Ishikawa (cell line): ENCODE measurements around the gene SCGB1A1.

Experiments used
- CEBPB ChIP-seq: IDR thresholded peaks from 2 replicates; pipeline ENCODE4 v1.6.1; 2012
- CREB1 ChIP-seq: IDR thresholded peaks from 2 replicates; pipeline ENCODE4 v1.6.1; 2012; ENCODE audit warnings: low read depth
- EGR1 ChIP-seq: IDR thresholded peaks from 2 replicates; pipeline ENCODE4 v1.6.1; 2012
- EP300 ChIP-seq: IDR thresholded peaks from 2 replicates; pipeline ENCODE4 v1.6.1; 2012; ENCODE audit warnings: borderline replicate concordance
- FOXM1 ChIP-seq: IDR thresholded peaks from 2 replicates; pipeline ENCODE4 v1.6.1; 2012; ENCODE audit warnings: low read depth, borderline replicate concordance
- NFIC ChIP-seq: IDR thresholded peaks from 2 replicates; pipeline ENCODE4 v1.6.1; 2012
- RAD21 ChIP-seq: IDR thresholded peaks from 2 replicates; pipeline ENCODE4 v1.6.1; 2012; ENCODE audit warnings: low read depth
- TAF1 ChIP-seq: IDR thresholded peaks from 2 replicates; pipeline ENCODE4 v1.6.1; 2012; ENCODE audit warnings: low read depth, mild to moderate bottlenecking
- TCF12 ChIP-seq: IDR thresholded peaks from 2 replicates; pipeline ENCODE4 v1.6.1; 2012; ENCODE audit warnings: low read depth
- TEAD4 ChIP-seq: IDR thresholded peaks from 2 replicates; pipeline ENCODE4 v1.6.1; 2012
- YY1 ChIP-seq: IDR thresholded peaks from 2 replicates; pipeline ENCODE4 v1.6.1; 2012; ENCODE audit warnings: low read depth
- ZBTB7A ChIP-seq: IDR thresholded peaks from 2 replicates; pipeline ENCODE4 v1.6.1; 2012; ENCODE audit warnings: low read depth
- TF ChIP-seq, protein P1 (sequence below): IDR thresholded peaks from 2 replicates; pipeline ENCODE4 v1.6.1; 2012
- TF ChIP-seq, protein P2 (sequence below): IDR thresholded peaks from 2 replicates; pipeline ENCODE4 v1.6.1; 2012
- TF ChIP-seq, protein P3 (sequence below): IDR thresholded peaks from 2 replicates; pipeline ENCODE4 v1.6.1; 2012; ENCODE audit warnings: low read depth, mild to moderate bottlenecking

The SCGB1A1 gene

DNA sequence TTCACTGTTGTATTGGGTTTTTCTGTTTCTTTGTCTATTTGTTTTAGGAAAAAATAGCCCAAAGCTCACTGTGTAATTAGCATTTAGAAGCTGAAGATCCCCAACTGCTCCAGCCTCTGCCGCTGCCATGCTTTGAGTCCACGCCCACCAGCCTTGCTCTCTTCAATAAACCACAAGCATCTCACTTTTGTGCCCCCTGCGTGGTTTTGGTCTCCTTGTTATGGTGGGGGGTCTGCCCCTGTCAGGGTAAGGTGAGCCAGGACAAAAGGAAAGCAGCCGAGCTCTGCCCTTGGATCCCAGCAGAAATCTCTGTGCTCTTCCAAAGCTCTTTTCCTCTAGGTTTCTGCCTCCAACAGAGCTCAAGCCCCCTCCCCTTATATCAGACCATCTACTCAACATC lies 4.2 kb downstream of the SCGB1A1 start:
- TF ChIP-seq FOXM1 (no peak), TCF12 (no peak), TAF1 (no peak), TEAD4 (no peak), EP300 (no peak), CREB1 (no peak), RAD21 (no peak), YY1 (no peak), NFIC (no peak)
- TF ChIP-seq, protein P1, sequence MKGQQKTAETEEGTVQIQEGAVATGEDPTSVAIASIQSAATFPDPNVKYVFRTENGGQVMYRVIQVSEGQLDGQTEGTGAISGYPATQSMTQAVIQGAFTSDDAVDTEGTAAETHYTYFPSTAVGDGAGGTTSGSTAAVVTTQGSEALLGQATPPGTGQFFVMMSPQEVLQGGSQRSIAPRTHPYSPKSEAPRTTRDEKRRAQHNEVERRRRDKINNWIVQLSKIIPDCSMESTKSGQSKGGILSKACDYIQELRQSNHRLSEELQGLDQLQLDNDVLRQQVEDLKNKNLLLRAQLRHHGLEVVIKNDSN: no peak

DNA sequence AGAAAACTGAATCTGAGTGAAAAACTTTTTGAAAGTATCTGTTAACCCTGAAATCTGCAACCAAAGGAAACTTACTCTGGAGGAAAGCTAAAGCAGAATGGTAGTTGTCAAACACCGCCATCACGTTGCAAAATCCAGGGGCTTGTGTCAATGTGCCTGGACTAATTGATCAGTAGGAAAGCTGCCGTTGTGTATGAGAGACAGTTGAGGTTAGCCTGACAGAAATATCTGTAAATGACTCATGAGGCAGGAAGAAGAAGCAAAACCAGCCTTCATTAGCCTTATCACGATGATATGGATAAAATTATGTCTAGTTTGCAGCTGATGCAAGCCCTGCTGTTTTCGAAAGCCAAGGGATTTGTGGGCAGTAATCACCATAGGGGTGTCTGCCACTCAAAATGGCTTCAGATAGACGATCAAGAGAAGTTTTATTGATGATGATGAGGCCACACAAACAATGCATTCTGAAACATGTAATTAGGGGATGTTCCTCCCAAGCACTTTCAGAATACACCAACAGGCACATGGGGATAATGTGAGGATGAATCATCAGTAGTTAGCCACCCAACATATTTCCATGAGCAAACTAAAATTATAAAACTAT lies 8.9 kb downstream of the SCGB1A1 start:
- TF ChIP-seq YY1 (no peak), EGR1 (no peak), TEAD4 (no peak), RAD21 (no peak), TCF12 (no peak), ZBTB7A (no peak), TAF1 (no peak), CEBPB (no peak), CREB1 (no peak), NFIC (no peak), EP300 (no peak), FOXM1 (no peak)
- TF ChIP-seq, protein P2, sequence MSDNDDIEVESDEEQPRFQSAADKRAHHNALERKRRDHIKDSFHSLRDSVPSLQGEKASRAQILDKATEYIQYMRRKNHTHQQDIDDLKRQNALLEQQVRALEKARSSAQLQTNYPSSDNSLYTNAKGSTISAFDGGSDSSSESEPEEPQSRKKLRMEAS: no peak
- TF ChIP-seq, protein P1: no peak
- TF ChIP-seq, protein P3, sequence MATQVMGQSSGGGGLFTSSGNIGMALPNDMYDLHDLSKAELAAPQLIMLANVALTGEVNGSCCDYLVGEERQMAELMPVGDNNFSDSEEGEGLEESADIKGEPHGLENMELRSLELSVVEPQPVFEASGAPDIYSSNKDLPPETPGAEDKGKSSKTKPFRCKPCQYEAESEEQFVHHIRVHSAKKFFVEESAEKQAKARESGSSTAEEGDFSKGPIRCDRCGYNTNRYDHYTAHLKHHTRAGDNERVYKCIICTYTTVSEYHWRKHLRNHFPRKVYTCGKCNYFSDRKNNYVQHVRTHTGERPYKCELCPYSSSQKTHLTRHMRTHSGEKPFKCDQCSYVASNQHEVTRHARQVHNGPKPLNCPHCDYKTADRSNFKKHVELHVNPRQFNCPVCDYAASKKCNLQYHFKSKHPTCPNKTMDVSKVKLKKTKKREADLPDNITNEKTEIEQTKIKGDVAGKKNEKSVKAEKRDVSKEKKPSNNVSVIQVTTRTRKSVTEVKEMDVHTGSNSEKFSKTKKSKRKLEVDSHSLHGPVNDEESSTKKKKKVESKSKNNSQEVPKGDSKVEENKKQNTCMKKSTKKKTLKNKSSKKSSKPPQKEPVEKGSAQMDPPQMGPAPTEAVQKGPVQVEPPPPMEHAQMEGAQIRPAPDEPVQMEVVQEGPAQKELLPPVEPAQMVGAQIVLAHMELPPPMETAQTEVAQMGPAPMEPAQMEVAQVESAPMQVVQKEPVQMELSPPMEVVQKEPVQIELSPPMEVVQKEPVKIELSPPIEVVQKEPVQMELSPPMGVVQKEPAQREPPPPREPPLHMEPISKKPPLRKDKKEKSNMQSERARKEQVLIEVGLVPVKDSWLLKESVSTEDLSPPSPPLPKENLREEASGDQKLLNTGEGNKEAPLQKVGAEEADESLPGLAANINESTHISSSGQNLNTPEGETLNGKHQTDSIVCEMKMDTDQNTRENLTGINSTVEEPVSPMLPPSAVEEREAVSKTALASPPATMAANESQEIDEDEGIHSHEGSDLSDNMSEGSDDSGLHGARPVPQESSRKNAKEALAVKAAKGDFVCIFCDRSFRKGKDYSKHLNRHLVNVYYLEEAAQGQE: no peak

DNA sequence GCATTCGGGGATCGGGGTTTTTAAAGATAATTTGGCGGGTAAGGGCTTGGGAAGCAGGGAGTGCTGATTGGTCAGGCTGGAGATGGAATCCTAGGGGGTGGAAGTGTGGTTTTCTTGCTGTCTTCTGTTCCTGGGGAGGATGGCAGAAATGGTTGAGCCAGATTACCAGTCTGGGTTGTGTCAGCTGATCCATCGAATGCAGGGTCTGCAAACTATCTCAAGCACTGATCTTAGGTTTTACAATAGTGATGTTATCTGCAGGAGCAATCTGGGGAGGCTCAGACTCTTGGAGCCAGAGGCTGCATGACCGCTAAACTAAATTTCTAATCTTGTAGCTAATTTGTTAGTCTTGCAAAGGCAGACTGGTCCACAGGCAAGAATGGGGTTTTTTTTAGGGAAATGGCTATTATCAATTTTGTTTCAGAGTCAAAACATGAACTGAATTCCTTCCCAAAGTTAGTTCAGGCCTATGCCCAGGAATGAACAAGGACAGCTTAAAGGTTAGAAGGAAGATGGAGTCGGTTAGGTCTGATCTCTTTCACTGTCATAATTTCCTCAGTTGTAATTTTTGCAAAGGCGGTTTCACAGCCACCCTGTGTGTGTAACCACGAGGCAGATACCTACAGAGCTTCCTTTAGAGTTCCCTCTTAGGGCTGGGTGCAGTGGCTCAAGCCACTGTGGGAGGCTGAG lies 10.2 kb downstream of the SCGB1A1 start:
- no peak for TF ChIP-seq YY1
- no peak for TF ChIP-seq CREB1
- TF ChIP-seq FOXM1: no peak
- no peak for TF ChIP-seq NFIC
- TF ChIP-seq RAD21: no peak
- TF ChIP-seq CEBPB: no peak
- no peak for TF ChIP-seq EP300
- no peak for TF ChIP-seq TEAD4
- no peak for TF ChIP-seq ZBTB7A
- TF ChIP-seq, protein P3: no peak
- TF ChIP-seq, protein P2: no peak

DNA sequence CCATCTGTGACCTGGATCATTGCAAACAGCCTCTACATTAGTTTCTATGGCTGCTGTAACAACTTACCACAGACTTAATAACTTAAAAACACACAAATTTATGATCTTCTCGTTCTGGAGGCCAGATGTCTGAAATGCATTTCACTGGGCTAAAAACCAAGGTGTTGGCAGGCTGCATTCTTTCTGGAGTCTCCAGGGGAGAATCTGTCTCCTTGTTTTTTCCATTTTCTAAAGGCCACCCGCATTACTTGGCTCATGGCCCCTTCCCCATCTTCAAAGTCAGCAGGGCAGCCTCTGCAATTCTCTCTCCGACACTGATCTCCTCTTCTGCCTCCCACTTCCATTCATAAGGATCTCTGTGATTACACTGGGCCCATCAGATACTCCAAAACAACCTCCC lies 11.6 kb downstream of the SCGB1A1 start:
- no peak for TF ChIP-seq EGR1

DNA sequence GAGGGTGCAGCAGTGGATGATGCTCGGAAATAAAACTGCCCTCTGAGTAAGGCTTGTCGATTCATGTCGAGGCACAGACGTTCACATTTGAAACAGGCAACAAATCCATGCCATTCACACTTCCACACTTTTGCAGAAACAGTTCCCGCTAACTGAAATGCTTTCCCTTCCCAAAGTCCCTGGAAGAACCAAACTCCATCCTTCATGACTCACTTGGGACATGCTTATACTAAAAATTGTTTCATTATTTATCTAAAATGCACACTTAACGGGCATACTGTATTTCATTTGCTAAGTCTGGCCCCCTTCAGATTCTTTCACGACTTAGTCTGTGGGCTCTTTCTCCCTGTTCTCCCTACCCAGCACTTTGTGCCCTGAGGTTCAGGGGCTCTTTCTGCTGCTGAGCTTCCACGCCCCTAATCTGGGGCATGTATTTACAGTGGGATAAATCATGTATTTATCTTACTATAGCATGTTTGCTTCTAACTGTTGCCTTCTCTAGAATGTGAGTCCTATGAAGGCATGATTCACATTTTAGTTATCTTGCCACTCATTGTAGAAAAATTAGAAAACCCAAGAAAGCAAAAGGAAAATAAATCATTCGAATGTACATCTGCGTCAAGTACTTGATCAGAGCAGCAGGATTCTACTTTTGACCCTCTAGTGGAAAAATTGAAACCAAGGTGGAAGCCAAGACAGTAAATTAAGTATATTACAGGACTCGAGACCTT lies 12.5 kb downstream of the SCGB1A1 start:
- no peak for TF ChIP-seq TCF12
- no peak for TF ChIP-seq YY1
- TF ChIP-seq TAF1: no peak

DNA sequence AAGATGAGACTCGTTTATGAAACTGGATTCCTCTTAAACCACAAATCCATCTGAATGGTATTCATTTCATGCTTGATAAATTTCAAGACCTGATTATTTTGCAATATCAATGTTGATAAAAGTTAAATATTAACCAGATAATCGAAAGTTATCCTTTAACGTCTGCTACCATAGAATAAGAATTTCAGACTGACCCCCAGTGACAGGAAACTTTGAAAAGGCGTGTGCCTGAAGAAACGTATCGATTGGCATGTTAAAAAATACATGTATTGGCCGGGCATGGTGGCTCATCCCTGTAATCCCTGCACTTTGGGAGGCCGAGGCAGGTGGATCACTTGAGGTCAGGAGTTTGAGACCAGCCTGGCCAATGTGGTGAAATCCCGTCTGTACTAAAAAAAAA lies 13.9 kb downstream of the SCGB1A1 start:
- TF ChIP-seq, protein P3: no peak
- TF ChIP-seq TAF1: no peak
- no peak for TF ChIP-seq TEAD4
- TF ChIP-seq, protein P2: no peak
- no peak for TF ChIP-seq EP300
- no peak for TF ChIP-seq FOXM1
- TF ChIP-seq TCF12: no peak
- no peak for TF ChIP-seq EGR1
